ENCODE data around the gene EIF2S2.

The EIF2S2 gene

GRCh38 chr20:34112600-34113101 is 608 bp upstream of the EIF2S2 start:
- DNase-seq (ENCODE audit: low read depth) = peak; percentile 45
- peak overlapping the region; percentile 78 for H3K4me3 ChIP-seq (ENCODE audit: low read depth, low read length)
- TF ChIP-seq CTCF (IDR thresholded peaks at IDR 0.05; ENCODE audit: insufficient read depth, low read depth, low read length, missing control alignments) = no peak

GRCh38 chr20:34110745-34111641 is 1.1 kb downstream of the EIF2S2 start:
- DNase-seq (ENCODE audit: low read depth) = peak; percentile 54
- peak overlapping the region; percentile 95 for H3K4me3 ChIP-seq (ENCODE audit: low read depth, low read length)
- TF ChIP-seq CTCF (IDR thresholded peaks at IDR 0.05; ENCODE audit: insufficient read depth, low read depth, low read length, missing control alignments) = no peak

- TF ChIP-seq CTCF (IDR thresholded peaks at IDR 0.05; ENCODE audit: insufficient read depth, low read depth, low read length, missing control alignments) = no peak
- peak overlapping the region; percentile 95 for H3K4me3 ChIP-seq (ENCODE audit: low read depth, low read length)
- no peak for DNase-seq (ENCODE audit: low read depth)
Measured at GRCh38 chr20:34110025-34110744, 1.9 kb downstream of the EIF2S2 start.

- no peak overlapping the region for H3K4me3 ChIP-seq (ENCODE audit: low read depth, low read length)
- no peak for TF ChIP-seq CTCF (IDR thresholded peaks at IDR 0.05; ENCODE audit: insufficient read depth, low read depth, low read length, missing control alignments)
- no peak for DNase-seq (ENCODE audit: low read depth)
Measured at GRCh38 chr20:34109442-34109841, 2.6 kb downstream of the EIF2S2 start.

- no peak for TF ChIP-seq CTCF (IDR thresholded peaks at IDR 0.05; ENCODE audit: insufficient read depth, low read depth, low read length, missing control alignments)
- H3K4me3 ChIP-seq (ENCODE audit: low read depth, low read length) = no peak overlapping the region
- no peak for DNase-seq (ENCODE audit: low read depth)
Measured at GRCh38 chr20:34108616-34109174, 3.3 kb downstream of the EIF2S2 start.

- no peak for TF ChIP-seq CTCF (IDR thresholded peaks at IDR 0.05; ENCODE audit: insufficient read depth, low read depth, low read length, missing control alignments)
- H3K4me3 ChIP-seq (ENCODE audit: low read depth, low read length) = no peak overlapping the region
- DNase-seq (ENCODE audit: low read depth) = no peak
Measured at GRCh38 chr20:34105978-34106675, 5.9 kb downstream of the EIF2S2 start.

Measured in GM12865 (cell line).